Measurements from ENCODE around the gene GJB2.
"Not testable (repeated sequence)": the region's sequence is repeated elsewhere in the genome, so short reads cannot be mapped to it uniquely, and the experiment has no call there.

The GJB2 gene

GRCh38 chr13:20160306-20161274 is 32.1 kb downstream of the GJB2 start, which contains the start of gene GJA3:
Gene GJA3, minus strand, starts transcription at chr13:20161052. Its CDS starts 17,764 bp downstream, at chr13:20143288.
- H3K4me3 ChIP-seq (ENCODE audit: low read depth, low read length) = peak within 1 kb of the TSS; percentile 53
- peak; percentile 66 for DNase-seq (ENCODE audit: low read depth)
- TF ChIP-seq MAX (IDR thresholded peaks at IDR 0.05; ENCODE audit: low read depth, low read length) (no peak), CTCF (IDR thresholded peaks at IDR 0.05; ENCODE audit: low read depth, low read length) (no peak), POLR2A (IDR thresholded peaks at IDR 0.05; ENCODE audit: extremely low read depth, insufficient read length) (no peak), MYC (IDR thresholded peaks at IDR 0.05; ENCODE audit: low read depth, low read length) (no peak)

- no peak for TF ChIP-seq CTCF (IDR thresholded peaks at IDR 0.05; ENCODE audit: low read depth, low read length)
- TF ChIP-seq POLR2A (IDR thresholded peaks at IDR 0.05; ENCODE audit: extremely low read depth, insufficient read length) = no peak
- no peak for TF ChIP-seq MAX (IDR thresholded peaks at IDR 0.05; ENCODE audit: low read depth, low read length)
- no peak for TF ChIP-seq MYC (IDR thresholded peaks at IDR 0.05; ENCODE audit: low read depth, low read length)
- DNase-seq (ENCODE audit: low read depth) = peak; percentile 22
- peak overlapping the region; percentile 53 for H3K4me3 ChIP-seq (ENCODE audit: low read depth, low read length)
These were observed 33.0 kb downstream of the GJB2 start for GRCh38 chr13:20159646-20160305.

GRCh38 chr13:20157151-20157796 is 35.5 kb downstream of the GJB2 start:
- DNase-seq (ENCODE audit: low read depth) = peak; percentile 43

GRCh38 chr13:20156702-20157101 is 36.0 kb downstream of the GJB2 start:
- TF ChIP-seq MAX (IDR thresholded peaks at IDR 0.05; ENCODE audit: low read depth, low read length) (no peak), CTCF (IDR thresholded peaks at IDR 0.05; ENCODE audit: low read depth, low read length) (no peak), POLR2A (IDR thresholded peaks at IDR 0.05; ENCODE audit: extremely low read depth, insufficient read length) (no peak), MYC (IDR thresholded peaks at IDR 0.05; ENCODE audit: low read depth, low read length) (no peak)
- peak; percentile 23 for DNase-seq (ENCODE audit: low read depth)
- no peak overlapping the region for H3K4me3 ChIP-seq (ENCODE audit: low read depth, low read length)

More at GRCh38 chr13:20157151-20157796, 35.5 kb downstream of the GJB2 start:
- TF ChIP-seq MAX (IDR thresholded peaks at IDR 0.05; ENCODE audit: low read depth, low read length) (no peak), CTCF (IDR thresholded peaks at IDR 0.05; ENCODE audit: low read depth, low read length) (no peak), POLR2A (IDR thresholded peaks at IDR 0.05; ENCODE audit: extremely low read depth, insufficient read length) (no peak), MYC (IDR thresholded peaks at IDR 0.05; ENCODE audit: low read depth, low read length) (no peak; the same call in 1 of the 2 replicates)
- H3K4me3 ChIP-seq (ENCODE audit: low read depth, low read length) = no peak overlapping the region

- H3K4me3 ChIP-seq (ENCODE audit: low read depth, low read length); DNase-seq (ENCODE audit: low read depth): not testable (repeated sequence)
These were observed 39.4 kb downstream of the GJB2 start for GRCh38 chr13:20153290-20153689.

All from NB4 (cell line).